SJCRH30 (cell line): ENCODE measurements around the gene ROPN1. TPM values are rescaled to one million over a fixed set of nuclear protein-coding genes. Genes with fewer than 3 reads are reported as not detected.
"Not testable (repeated sequence)": the region's sequence is repeated elsewhere in the genome, so short reads cannot be mapped to it uniquely, and the experiment has no call there.

ENCODE experiments used
- DNase-seq, 2 experiments: peaks; one replicate each; pipeline ENCODE4 v3.0.0-alpha.2; 2015 to 2020
- H3K27ac ChIP-seq: fragments of 250-450 bp; sonication (Bioruptor Pico); 2 replicates; pipeline ENCODE4 v1.5.1; 2020; ENCODE audit warnings: mild to moderate bottlenecking, moderate library complexity
- H3K27me3 ChIP-seq: fragments of 250-450 bp; sonication (Bioruptor Pico); 2 replicates; pipeline ENCODE4 v1.5.1; 2020; ENCODE audit warnings: mild to moderate bottlenecking, moderate library complexity
- H3K36me3 ChIP-seq: fragments of 250-450 bp; sonication (Bioruptor Pico); 2 replicates; pipeline ENCODE4 v1.5.1; 2020; ENCODE audit warnings: mild to moderate bottlenecking, moderate library complexity
- H3K4me1 ChIP-seq: fragments of 250-450 bp; sonication (Bioruptor Pico); 2 replicates; pipeline ENCODE4 v1.5.1; 2020; ENCODE audit warnings: mild to moderate bottlenecking, moderate library complexity
- H3K4me3 ChIP-seq: fragments of 250-450 bp; sonication (Bioruptor Pico); 2 replicates; pipeline ENCODE4 v1.5.1; 2020; ENCODE audit warnings: mild to moderate bottlenecking, moderate library complexity
- H3K9me3 ChIP-seq: fragments of 250-450 bp; sonication (Bioruptor Pico); replicated peaks from 2 replicates; pipeline ENCODE4 v1.5.1; 2020; ENCODE audit warnings: mild to moderate bottlenecking, moderate library complexity
- total RNA-seq: library from RNA; depleted of rRNA; stranded (reverse); fragments of >200 nt; shearing (Covaris generic); gene quantifications from 2 replicates; pipeline ENCODE4 v1.2.3, GENCODE V29; 2014; rRNA removed

The ROPN1 gene
- not detected in 2 replicates for total RNA-seq

DNA sequence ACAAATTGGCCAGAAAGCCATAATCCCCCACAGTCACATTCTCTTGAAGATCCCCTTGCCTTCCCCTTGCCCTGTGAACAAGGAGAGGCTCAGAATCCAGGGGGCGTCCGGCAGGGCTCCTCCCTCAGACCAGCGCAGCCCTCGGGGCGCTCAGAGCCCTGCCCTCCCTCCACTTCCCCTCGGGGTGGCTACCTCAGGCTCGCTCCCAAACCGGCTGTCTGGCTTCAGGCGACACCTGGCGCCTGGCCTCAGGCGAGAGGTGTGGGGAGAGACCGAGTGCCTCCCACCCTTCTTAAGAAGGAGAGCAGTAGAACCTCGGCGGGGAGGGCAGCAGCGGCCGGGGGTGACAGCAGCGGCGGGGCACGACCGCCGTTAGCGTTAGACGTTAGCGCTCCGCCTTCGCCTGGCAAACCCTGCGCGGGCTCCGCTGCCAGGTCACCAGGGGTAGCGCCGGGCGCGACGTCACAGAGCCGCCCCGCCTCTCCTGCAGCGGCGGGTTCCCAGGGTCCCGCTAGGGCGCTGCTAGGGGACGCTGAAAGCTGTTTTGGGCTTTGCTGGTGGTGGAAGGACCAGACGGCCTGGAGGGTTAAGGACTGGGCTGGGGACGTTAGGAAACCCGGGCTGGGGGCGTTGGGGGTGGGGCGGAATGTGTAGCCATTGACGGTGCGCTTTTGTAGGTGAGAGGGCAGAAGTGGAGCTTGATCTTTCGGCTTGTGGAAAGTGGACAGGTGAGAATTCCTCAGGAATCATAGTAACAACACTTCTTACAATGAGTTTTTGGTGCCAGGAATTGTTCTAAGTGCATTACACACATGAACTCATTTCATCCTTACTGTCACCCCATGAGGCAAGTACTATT is at the start of gene ROPN1:
TSS of gene ROPN1 (minus strand) at position 395 of the 859 bp plus-strand sequence. CDS start 11,643 bp downstream, outside the sequence.
- H3K4me1 ChIP-seq, H3K27me3 ChIP-seq, H3K36me3 ChIP-seq, H3K4me3 ChIP-seq, H3K9me3 ChIP-seq, DNase-seq, H3K27ac ChIP-seq: not testable (repeated sequence)

DNA sequence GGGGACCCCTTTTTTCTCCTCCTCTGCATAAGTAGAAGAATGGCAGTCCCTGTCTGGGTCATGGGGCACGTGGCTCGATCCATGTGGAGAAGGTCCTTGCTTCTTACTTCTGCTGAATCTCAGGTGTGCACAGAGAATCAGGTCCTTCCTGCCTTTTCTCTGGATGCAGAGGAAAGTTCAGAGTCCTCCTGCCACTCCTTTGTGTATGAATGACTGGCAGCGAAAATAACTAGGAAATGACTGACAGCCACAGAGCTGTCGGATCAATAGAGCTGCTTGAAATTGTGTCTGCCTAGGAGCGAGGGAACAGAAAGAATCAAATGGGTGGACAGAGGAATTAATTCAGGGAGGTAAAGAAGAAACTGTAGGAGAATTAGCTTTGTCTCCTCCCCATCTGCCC is 49.6 kb upstream of the ROPN1 start:
- no peaks in the 10 kb centered on the region for H3K4me1 ChIP-seq
- no peaks in the 10 kb centered on the region for H3K27me3 ChIP-seq
- DNase-seq: no peak
- no peak overlapping the region for H3K4me3 ChIP-seq
- H3K27ac ChIP-seq: no peak overlapping the region
- no peaks in the 10 kb centered on the region for H3K9me3 ChIP-seq
- H3K36me3 ChIP-seq: no peaks in the 10 kb centered on the region

DNA sequence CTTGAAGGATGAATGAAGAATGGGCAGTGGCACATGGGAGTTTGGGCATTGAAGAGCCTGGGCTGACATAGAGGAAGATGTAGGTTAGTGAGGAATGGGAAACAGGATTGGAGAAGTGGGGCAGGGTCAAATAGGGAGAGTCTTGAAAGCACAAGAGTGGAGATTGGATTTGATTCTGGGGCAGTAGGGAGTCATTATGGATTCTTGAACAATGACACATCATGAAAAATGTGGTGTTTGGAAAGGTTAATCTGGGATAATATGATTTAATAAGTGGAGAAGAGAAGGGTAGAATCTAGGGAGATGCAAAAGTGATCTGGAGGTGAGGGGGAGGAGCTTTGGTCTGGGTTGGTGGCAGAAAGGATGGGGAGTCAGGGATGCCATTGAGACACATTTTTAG is 45.4 kb upstream of the ROPN1 start:
- no peaks in the 10 kb centered on the region for H3K9me3 ChIP-seq

DNA sequence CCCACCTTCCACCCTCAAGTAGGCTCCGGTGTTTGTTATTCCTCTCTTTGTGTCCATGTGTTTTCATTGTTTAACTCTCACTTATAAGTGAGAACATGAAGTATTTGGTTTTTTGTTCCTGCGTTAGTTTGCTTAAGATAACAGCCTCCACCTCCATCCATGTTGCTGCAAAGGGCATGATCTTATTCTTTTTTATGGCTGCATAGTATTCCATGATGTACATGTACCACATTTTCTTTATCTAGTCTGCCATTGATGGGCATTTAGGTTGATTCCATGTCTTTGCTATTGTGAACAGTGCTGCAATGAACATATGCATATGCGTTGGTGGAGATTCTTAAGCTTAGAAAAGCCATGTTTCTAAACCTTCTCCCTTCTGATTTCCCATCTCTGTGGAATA is 44.3 kb upstream of the ROPN1 start:
- not testable (repeated sequence) for H3K4me3 ChIP-seq, H3K36me3 ChIP-seq, H3K27ac ChIP-seq, H3K27me3 ChIP-seq, DNase-seq, H3K9me3 ChIP-seq, H3K4me1 ChIP-seq

More for the DNA sequence above, 45.4 kb upstream of the ROPN1 start:
- H3K27me3 ChIP-seq: no peaks in the 10 kb centered on the region
- DNase-seq: no peak
- H3K27ac ChIP-seq: no peak overlapping the region
- H3K36me3 ChIP-seq: no peaks in the 10 kb centered on the region
- no peak overlapping the region for H3K4me3 ChIP-seq
- no peaks in the 10 kb centered on the region for H3K4me1 ChIP-seq

DNA sequence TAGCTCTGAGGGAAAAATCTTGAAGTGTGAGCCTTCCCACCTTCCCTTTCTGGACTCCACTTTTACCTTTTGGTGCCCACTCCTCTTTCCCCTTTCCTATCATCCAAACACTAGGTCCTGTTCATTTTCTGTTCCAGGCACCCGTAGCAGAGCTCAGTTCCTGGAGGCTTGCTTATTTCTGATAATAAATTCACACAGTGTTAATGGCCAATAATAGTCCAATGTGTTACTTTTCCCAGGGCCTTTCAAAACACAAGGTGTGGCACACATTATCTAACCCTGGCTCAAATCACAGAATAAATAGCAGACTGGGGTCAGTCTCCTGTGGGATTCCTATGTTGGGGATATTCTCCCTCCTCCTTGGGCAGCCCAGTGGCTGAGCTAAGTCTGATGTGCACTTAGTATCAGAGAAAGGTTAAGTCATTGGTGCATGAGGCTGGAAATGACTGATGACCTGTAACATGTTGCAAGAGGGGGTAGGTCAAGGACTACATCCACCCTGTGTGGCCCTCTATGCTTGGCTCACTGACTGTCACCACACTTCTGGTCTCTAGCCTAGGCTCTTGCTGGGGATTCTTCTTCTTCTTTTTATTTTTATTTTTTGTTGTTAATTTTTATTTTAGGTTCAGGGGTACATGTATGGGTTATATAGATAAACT is 43.7 kb upstream of the ROPN1 start:
- Histone ChIP-seq H3K36me3 (no peaks in the 10 kb centered on the region), H3K27ac (no peak overlapping the region), H3K4me3 (no peak overlapping the region), H3K4me1 (no peaks in the 10 kb centered on the region), H3K27me3 (no peaks in the 10 kb centered on the region), H3K9me3 (no peaks in the 10 kb centered on the region)
- DNase-seq: no peak

DNA sequence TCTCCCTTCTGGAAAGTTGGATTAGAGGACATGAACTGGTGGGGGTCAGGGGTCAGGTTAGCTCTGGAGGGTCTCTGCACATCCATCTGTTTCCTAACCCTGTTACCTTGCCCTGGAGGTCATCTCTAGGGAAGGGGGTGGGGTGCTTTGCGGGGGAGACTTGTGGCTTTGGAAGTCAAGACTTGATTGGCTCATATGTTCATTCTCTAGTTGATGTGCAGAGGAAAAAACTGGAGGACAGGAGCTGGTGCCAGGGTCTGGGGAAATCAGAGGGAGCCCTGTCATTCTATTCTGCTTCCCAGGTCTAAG is 42.9 kb upstream of the ROPN1 start:
- no peaks in the 10 kb centered on the region for H3K4me1 ChIP-seq
- no peak overlapping the region for H3K4me3 ChIP-seq
- no peaks in the 10 kb centered on the region for H3K36me3 ChIP-seq
- no peaks in the 10 kb centered on the region for H3K9me3 ChIP-seq
- H3K27me3 ChIP-seq: no peaks in the 10 kb centered on the region
- no peak for DNase-seq
- H3K27ac ChIP-seq: no peak overlapping the region

DNA sequence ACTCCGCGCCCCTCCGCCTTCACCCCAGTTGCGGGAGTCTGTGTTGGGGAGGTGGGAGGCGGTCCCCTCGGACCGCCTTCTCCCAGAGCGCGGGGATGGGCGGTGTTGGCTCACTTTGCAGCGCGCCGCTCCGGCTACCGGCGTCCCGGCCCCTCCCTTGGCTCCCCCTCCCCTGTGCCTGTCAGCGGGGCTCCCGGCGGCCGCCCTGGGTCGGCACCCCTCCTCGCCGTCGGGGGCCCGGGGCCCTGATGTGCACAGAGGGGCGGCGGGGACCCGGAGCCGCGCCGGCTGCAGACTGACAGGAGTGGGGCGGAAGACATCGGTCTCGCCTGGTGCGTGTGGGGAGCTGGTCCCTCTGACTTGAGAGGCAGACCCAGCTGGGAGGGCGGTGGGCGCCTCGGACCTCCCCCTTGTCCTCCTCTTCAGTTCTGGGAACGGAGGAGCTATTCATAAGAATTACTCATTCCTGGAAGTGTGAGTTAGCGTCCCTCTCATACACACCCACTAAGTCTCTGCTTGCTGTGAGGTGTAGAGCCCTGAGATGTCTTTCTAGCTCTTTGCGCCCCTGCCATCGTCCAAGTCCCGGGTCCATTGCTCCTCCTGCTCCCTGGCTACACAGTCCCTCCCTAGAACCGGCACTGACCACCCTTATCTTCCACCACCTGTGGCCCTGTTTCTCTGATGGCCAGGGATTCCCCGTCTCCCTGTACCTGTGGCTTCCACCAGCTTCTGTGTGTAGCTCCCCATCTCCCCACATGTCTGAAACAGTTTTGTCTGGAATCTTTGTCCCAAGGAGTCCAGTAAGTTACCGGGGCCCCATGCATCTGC is 42.3 kb upstream of the ROPN1 start:
- H3K4me1 ChIP-seq: no peaks in the 10 kb centered on the region
- no peaks in the 10 kb centered on the region for H3K9me3 ChIP-seq
- peak; percentile 28 to 36 for DNase-seq
- peak overlapping the region; percentile 84 for H3K27ac ChIP-seq
- no peaks in the 10 kb centered on the region for H3K36me3 ChIP-seq
- peak overlapping the region; percentile 86 for H3K4me3 ChIP-seq
- H3K27me3 ChIP-seq: no peaks in the 10 kb centered on the region

DNA sequence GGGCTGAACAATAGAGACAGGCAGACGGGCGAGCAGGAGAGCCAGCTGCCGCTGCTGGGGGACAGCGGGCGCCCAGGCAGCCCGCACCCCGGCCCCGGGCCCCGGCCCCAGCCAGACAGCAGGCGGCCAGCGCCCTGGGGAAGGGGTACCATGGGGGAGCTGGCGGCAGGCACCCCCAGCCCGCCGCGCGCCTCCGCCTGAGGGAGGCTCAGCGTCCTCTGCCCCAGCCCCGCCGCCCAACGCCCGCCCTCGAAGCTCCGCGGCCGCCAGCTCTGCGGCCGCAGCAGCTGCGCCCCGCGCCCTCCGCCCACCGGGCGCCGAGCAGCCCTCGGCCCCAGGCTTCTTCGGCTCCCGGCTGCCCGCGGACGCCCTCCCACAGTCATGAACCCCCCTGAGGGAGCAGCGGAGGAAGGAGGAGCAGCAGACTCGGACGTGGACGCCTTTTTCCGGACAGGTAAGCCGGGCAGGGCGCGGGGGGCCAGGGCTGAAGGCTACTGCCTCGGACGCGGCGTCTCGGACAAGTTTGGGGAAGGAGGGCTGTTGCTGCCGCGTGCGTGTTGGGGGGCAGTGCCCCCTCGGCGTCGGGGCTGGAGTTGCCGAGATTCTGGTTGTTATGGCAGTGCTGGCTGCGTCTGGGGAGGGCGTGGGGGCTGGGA is 41.6 kb upstream of the ROPN1 start, which contains the start of gene KALRN:
TSS of gene KALRN (plus strand) at position 10 of the 656 bp plus-strand sequence.
- peak within 1 kb of the TSS; percentile 84 for H3K27ac ChIP-seq
- no peaks in the 10 kb centered on the region for H3K27me3 ChIP-seq
- H3K36me3 ChIP-seq: no peaks in the 10 kb centered on the region
- no peaks in the 10 kb centered on the region for H3K4me1 ChIP-seq
- H3K9me3 ChIP-seq: no peaks in the 10 kb centered on the region
- peak within 1 kb of the TSS; percentile 86 for H3K4me3 ChIP-seq
- no peak for DNase-seq

DNA sequence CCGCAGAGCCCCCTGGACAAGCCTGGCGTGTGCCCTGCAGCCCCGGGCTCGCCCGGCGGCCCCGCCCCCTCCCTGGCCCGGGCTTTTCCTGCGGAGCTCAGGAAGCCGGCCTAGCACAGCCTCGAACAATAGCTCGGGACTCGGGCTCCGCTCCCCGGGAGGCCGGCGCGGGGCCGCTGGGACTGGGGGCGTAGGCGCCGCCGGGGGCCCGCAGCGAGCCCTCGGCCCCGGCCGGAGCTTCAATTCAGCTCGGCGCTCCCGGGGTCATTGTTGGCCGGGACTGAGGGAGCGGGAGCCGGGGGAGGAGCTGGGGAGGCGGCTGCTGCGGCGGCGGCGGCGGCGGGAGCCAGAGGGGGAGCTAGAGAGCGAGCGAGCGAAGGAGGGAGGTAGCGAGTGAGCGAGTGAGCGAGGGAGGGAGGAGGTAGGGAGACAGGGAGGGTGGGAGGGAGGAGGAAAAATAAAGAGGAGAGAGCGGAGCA is 41.0 kb upstream of the ROPN1 start:
- Histone ChIP-seq H3K36me3 (no peaks in the 10 kb centered on the region), H3K27ac (peak overlapping the region; percentile 84), H3K27me3 (no peaks in the 10 kb centered on the region), H3K4me1 (no peaks in the 10 kb centered on the region), H3K9me3 (no peaks in the 10 kb centered on the region), H3K4me3 (peak overlapping the region; percentile 86)
- DNase-seq: peak; percentile 92 to 94

DNA sequence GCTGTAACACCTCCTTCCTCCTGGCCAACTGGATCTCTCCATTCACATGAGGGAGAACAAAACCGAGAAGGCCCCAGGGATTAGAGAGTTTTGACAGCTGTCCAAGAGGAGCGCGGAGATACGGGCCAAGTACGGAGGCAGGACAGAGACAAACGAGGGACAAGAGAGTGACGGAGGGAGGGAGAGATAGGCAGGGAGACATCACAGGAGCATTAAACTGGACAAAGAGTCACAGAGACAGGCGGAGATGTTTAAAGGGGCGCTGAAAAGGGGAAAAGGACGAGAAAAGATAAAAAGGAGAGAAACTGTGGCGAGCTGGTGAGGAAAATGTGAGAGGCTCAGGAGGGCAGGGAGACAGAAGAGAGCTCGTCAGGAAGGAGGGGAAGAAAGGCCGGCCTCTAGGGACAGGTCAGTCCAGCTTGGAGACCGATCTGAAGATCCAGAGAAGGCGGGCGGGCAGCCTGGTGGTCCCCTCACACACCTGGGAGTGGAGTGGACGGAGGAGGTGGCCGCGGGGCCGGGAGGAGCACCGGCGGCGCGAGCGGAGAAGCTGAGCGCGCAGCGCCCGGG is 40.5 kb upstream of the ROPN1 start:
- Histone ChIP-seq H3K27me3 (no peaks in the 10 kb centered on the region), H3K4me1 (no peaks in the 10 kb centered on the region), H3K9me3 (no peaks in the 10 kb centered on the region), H3K36me3 (no peaks in the 10 kb centered on the region), H3K27ac (peak overlapping the region; percentile 84), H3K4me3 (peak overlapping the region; percentile 86)
- peak; percentile 85 to 92 for DNase-seq

DNA sequence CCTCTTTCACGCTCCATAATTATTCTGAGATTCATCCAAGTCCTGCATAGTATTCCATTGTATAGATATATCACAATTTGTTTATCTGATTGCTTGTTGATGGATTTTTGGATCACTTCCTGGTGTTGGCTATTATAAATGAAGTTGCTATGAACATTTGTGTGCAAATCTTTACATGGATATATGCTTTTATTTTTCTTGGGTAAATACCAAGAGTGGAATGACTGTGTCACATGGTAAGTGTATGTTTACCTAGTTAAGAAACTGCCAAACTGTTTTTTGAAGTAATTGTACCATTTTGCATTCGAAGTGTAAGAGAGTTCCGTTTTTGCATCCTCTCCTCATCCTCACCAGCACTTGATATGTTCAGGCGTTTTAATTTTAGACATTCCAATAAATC is 34.6 kb upstream of the ROPN1 start:
- no peak for DNase-seq
- no peaks in the 10 kb centered on the region for H3K9me3 ChIP-seq
- H3K4me3 ChIP-seq: no peak overlapping the region
- H3K27me3 ChIP-seq: no peaks in the 10 kb centered on the region
- no peaks in the 10 kb centered on the region for H3K36me3 ChIP-seq
- no peak overlapping the region for H3K27ac ChIP-seq
- no peaks in the 10 kb centered on the region for H3K4me1 ChIP-seq

DNA sequence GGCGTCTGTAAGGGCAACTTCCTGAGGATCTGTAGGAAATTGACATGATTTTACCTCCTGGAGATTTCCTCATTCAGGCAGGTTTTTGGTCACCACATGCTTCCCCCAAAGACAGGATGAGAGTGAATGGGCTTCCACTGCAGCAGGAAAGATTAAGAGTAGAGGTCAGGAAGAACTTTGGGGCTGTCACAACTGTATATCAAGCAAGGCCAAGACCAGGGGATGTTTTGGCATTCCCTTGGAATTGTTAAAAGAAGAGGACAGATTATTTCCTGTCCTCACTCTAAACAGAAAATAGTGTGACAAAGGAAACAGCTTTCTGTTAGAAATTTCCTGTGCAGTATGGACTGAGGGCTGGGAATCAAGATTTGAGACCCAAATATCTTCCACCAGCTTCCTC is 31.6 kb upstream of the ROPN1 start:
- H3K27me3 ChIP-seq, H3K4me1 ChIP-seq, H3K36me3 ChIP-seq, DNase-seq, H3K9me3 ChIP-seq, H3K4me3 ChIP-seq, H3K27ac ChIP-seq: not testable (repeated sequence)

DNA sequence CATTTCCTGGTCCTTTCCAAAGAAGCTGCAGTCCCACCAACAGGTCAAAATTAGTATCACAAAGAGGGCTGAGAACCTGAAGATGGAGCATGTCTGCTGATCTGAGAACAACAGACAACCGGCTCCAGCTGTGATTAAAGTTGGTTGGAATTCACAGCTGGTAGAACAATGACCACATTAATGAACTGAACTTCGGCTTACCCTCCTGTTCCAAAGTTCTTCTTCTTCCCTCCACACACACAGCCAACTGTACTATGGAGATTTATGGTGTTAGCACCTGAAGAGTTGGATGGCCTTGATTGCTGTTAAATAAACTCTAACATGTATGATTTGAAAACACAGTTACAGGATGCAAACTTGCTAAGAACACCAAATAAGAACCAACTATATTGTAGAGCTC is 27.4 kb upstream of the ROPN1 start:
- no peak overlapping the region for H3K27ac ChIP-seq
- H3K9me3 ChIP-seq: peaks cover 9% of the 10 kb centered on the region; the same call in 1 of the 2 replicates
- H3K27me3 ChIP-seq: no peaks in the 10 kb centered on the region
- H3K4me1 ChIP-seq: peaks cover 4% of the 10 kb centered on the region; the same call in 1 of the 2 replicates
- H3K4me3 ChIP-seq: no peak overlapping the region
- peak; percentile 19 to 40 for DNase-seq
- no peaks in the 10 kb centered on the region for H3K36me3 ChIP-seq

DNA sequence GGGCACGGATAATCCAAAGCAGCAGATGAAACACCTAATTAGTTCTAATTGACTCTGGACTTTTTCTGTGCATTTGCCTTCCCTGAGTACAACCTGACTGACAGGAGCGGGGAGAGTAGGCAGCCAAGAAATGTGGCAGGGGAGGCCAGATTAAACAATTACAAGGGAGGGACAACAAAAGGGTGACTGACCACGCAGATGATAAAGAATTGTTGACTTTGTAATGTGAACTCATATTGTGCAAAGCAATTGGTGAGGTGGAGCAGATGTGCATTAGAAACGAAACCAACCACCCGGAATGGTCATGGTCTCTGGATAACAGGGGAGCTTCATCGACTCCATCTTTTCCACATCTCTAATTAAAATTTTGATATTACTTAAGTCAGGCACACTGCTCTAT is 25.6 kb upstream of the ROPN1 start:
- DNase-seq: peak in 1 of 2 experiments; percentile 21
- not testable (repeated sequence) for H3K4me3 ChIP-seq, H3K27ac ChIP-seq, H3K4me1 ChIP-seq, H3K27me3 ChIP-seq, H3K36me3 ChIP-seq, H3K9me3 ChIP-seq
